Prostate gland (tissue), 2 donors: ENCODE data around the gene USP22. TPM values are rescaled to one million over a fixed set of nuclear protein-coding genes. Genes with fewer than 3 reads are reported as not detected.
"Not testable (repeated sequence)": the region's sequence is repeated elsewhere in the genome, so short reads cannot be mapped to it uniquely, and the experiment has no call there.

Experiments
- DNase-seq: peaks from one replicate; pipeline ENCODE4 v3.0.0-alpha.2; 2019; ENCODE audit warnings: low spot score
- H3K27ac ChIP-seq, 2 donors: fragments of 200-600 bp; sonication (generic); 2 replicates each; pipeline ENCODE4 v1.5.1; 2017 to 2019
- H3K27me3 ChIP-seq: fragments of 200-600 bp; sonication (generic); replicated peaks from 2 replicates; pipeline ENCODE4 v1.5.1; 2019; ENCODE audit not compliant: insufficient read depth
- H3K36me3 ChIP-seq, 2 donors: fragments of 200-600 bp; sonication (generic); 1 replicate in 1 of 2; 2 replicates in 1 of 2; pipeline versions ENCODE4 v1.5.1 to v1.8.1; 2017 to 2019
- H3K4me1 ChIP-seq: fragments of 200-600 bp; sonication (generic); replicated peaks from 2 replicates; pipeline ENCODE4 v1.5.1; 2019
- H3K4me3 ChIP-seq, 2 donors: fragments of 200-600 bp; sonication (generic); 2 replicates each; pipeline ENCODE4 v1.5.1; 2017 to 2019
- H3K9me3 ChIP-seq: fragments of 200-600 bp; sonication (generic); 2 replicates; pipeline ENCODE4 v1.5.1; 2017
- POLR2A ChIP-seq: fragments of 450-650 bp; IDR thresholded peaks from one replicate; pipeline ENCODE4 v1.6.1; 2016; ENCODE audit warnings: antibody characterized with exemption, mild to moderate bottlenecking
- POLR2AphosphoS5 ChIP-seq: sonication (generic); formaldehyde crosslinking; IDR thresholded peaks from one replicate; pipeline ENCODE4 v1.6.1; 2017; ENCODE audit warnings: antibody characterized with exemption
- WGBS: methylation state at CpG from one replicate; pipeline ENCODE4 v1.1.5; 2018; 5-methylcytosine and 5-hydroxymethylcytosine counted together
- intact Hi-C: fragments of 100-400 bp; cut with DNase I; formaldehyde crosslinking; loops from one replicate; pipeline ENCODE4 v1.14.2; 2022
- total RNA-seq, 2 donors: library from RNA; depleted of rRNA; stranded (reverse); fragments of >200 nt; gene quantifications; one replicate each; pipeline ENCODE4 v1.1.0, GENCODE V29; 2016
- TF ChIP-seq, protein P1 (sequence below), 4 experiments: fragments of 200-600 bp in 2 of 4; fragments of 450-650 bp in 2 of 4; sonication (generic) in 2 of 4; IDR thresholded peaks; 1 replicate in 3 of 4; 2 replicates in 1 of 4; pipeline ENCODE4 v1.5.1; 2016 to 2019; ENCODE audit warnings: antibody characterized with exemption in 4 of 4, mild to moderate bottlenecking in 2 of 4, moderate library complexity in 2 of 4

Gene USP22
- total RNA-seq, 2 donors from 2014 or later: 133 to 242 TPM

DNA sequence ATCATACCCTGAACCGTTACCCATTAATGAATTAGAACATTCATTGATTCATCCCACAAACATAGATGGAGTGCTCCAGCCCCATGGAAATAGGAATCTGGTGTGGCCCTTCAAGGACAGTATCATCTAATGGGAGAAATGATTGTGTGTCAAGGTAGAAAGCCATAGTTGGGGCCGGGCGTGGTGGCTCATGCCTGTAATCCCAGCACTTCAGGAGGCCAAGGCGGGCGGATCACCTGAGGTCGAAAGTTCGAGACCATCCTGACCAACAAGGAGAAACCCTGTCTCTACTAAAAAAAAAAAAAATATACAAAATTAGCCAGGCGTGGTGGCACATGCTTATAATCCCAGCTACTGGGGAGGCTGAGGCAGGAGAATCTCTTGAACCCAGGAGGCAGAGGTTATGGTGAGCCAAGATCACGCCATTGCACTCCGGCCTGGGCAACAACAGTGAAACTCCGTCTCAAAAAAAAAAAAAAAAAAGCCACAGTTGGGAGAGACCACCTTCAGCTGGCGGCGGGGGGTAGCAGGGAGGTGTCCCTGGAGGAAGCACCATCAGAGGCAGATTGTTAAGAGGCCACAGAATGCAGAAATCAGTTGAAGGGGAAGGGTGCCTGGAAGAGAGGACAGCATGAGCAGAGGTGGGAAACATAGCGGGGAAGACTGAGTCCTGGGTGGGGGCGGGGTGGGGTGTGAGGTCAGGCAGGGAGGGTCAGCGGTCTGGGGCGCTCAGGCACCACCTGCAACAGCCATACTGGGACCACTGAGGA lies 60.0 kb downstream of the USP22 start:
- Histone ChIP-seq H3K4me3 (no peak overlapping the region), H3K36me3 (no peaks in the 10 kb centered on the region), H3K9me3 (no peaks in the 10 kb centered on the region), H3K27me3 (no peaks in the 10 kb centered on the region), H3K27ac (no peak overlapping the region), H3K4me1 (no peaks in the 10 kb centered on the region)
- no peak for DNase-seq
- intact Hi-C loops: no loop called here
- TF ChIP-seq POLR2AphosphoS5 (no peak), POLR2A (no peak)
- TF ChIP-seq, protein P1, sequence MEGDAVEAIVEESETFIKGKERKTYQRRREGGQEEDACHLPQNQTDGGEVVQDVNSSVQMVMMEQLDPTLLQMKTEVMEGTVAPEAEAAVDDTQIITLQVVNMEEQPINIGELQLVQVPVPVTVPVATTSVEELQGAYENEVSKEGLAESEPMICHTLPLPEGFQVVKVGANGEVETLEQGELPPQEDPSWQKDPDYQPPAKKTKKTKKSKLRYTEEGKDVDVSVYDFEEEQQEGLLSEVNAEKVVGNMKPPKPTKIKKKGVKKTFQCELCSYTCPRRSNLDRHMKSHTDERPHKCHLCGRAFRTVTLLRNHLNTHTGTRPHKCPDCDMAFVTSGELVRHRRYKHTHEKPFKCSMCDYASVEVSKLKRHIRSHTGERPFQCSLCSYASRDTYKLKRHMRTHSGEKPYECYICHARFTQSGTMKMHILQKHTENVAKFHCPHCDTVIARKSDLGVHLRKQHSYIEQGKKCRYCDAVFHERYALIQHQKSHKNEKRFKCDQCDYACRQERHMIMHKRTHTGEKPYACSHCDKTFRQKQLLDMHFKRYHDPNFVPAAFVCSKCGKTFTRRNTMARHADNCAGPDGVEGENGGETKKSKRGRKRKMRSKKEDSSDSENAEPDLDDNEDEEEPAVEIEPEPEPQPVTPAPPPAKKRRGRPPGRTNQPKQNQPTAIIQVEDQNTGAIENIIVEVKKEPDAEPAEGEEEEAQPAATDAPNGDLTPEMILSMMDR (IDR thresholded peaks at IDR 0.05): no peak
- WGBS: 93% methylated on average over 17 of the region's 17 CpGs

DNA sequence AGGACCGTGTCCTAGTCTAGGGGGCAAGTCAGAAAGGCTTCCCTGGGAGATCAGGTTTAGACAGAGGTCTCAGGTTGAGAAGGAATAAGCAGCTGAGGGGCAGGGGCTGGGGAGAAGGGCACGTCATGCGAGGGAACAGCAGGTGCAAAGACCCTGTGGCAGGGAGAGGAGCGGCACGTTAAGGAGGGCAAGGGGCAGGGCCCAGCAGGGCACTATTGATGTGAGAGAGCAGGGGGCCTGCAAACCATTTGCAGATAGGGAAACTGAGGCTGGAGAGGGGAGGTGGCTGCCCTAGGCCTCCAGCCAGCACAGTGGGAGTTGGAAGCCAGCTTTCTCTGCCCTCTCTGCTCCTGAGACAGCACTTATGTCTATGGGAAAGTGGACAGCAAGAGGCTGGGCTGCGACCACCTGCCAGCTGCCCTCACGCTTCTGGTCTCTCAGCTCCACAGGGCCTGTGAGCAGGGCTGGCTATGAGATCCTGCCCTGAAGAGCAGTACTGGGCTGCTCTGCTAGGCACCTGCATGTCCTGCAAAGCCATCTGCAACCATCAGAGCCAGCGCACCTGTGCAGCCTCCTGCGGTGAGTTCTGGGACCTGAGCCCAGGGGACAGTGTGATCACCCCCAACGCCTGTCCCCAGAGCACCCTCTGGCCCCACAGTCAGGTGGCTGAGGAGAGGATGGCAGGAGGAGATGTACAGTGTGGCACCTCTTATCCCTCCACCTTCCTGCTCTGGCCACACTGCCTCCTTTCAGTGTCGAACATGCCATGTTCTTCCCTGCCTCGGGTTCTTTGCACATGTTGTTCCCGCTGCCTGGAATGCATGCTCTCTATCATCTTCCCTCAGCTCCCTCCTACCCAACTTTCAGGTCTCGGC lies 61.5 kb downstream of the USP22 start:
- Histone ChIP-seq H3K27me3 (no peaks in the 10 kb centered on the region), H3K27ac (no peak overlapping the region), H3K4me1 (no peaks in the 10 kb centered on the region), H3K36me3 (no peaks in the 10 kb centered on the region), H3K9me3 (no peaks in the 10 kb centered on the region), H3K4me3 (no peak overlapping the region)
- WGBS: 92% methylated on average over 14 of the region's 14 CpGs
- intact Hi-C loops: no loop called here
- TF ChIP-seq POLR2AphosphoS5 (no peak), POLR2A (no peak)
- TF ChIP-seq, protein P1 (IDR thresholded peaks at IDR 0.05): no peak
- no peak for DNase-seq

- Histone ChIP-seq H3K4me3 (no peak overlapping the region), H3K36me3 (no peaks in the 10 kb centered on the region), H3K27ac (no peak overlapping the region), H3K9me3 (no peaks in the 10 kb centered on the region), H3K27me3 (no peaks in the 10 kb centered on the region), H3K4me1 (no peaks in the 10 kb centered on the region)
- no peak for DNase-seq
- TF ChIP-seq POLR2AphosphoS5 (no peak), POLR2A (no peak)
- TF ChIP-seq, protein P1 (IDR thresholded peaks at IDR 0.05): no peak
- 72% methylated on average over 3 of the region's 3 CpGs for WGBS
- intact Hi-C loops: no loop called here
Measured at GRCh38 chr17:20979792-20980083, 63.1 kb downstream of the USP22 start.

GRCh38 chr17:20979007-20979791 lies 63.6 kb downstream of the USP22 start:
- WGBS: 56% methylated on average over 9 of the region's 9 CpGs
- H3K36me3 ChIP-seq, DNase-seq, H3K4me1 ChIP-seq, H3K4me3 ChIP-seq, H3K9me3 ChIP-seq, H3K27ac ChIP-seq, intact Hi-C loops, H3K27me3 ChIP-seq: not testable (repeated sequence)

- DNase-seq: peak; percentile 46
- intact Hi-C loops, H3K36me3 ChIP-seq, H3K27ac ChIP-seq, H3K27me3 ChIP-seq, H3K9me3 ChIP-seq, H3K4me1 ChIP-seq, H3K4me3 ChIP-seq: not testable (repeated sequence)
- WGBS: 75% methylated on average over 13 of the region's 13 CpGs
- TF ChIP-seq POLR2AphosphoS5: peak; percentile 75
Measured at GRCh38 chr17:20977609-20978253, 65.1 kb downstream of the USP22 start.
